WTC11 (cell line): Measurements from ENCODE around the gene FUNDC2. TPM values are rescaled to one million over a fixed set of nuclear protein-coding genes. Genes with fewer than 3 reads are reported as not detected.

ENCODE experiments used
- ATAC-seq: fragments of 200-7000 bp; cut with Tn5 transposase; 2 replicates; pipeline ENCODE4 v1.10.0; 2021; ENCODE audit warnings: mild to moderate bottlenecking, moderate library complexity
- CTCF ChIA-PET: fragments of 300-600 bp; sonication (Branson Sonifier 250); formaldehyde crosslinking; loops from one replicate; lab custom pipeline; 2021; ENCODE audit warnings: antibody characterized with exemption; lab: Charles Lee
- POLR2A ChIA-PET: fragments of 350-600 bp; sonication (Branson Sonifier 250); formaldehyde crosslinking; loops from one replicate; lab custom pipeline; 2021; ENCODE audit warnings: antibody characterized with exemption; lab: Charles Lee
- DNase-seq: peaks from one replicate; pipeline ENCODE4 v3.0.0; 2021; ENCODE audit warnings: low spot score
- H3K27ac Mint-ChIP-seq: 2 replicates; pipeline ENCODE4 v1.8.0; 2021; ENCODE audit warnings: mixed read lengths
- H3K27me3 Mint-ChIP-seq: 2 replicates; pipeline ENCODE4 v1.8.0; 2021; ENCODE audit warnings: low read depth, mild to moderate bottlenecking, moderate library complexity, mixed read lengths
- H3K36me3 Mint-ChIP-seq: 2 replicates; pipeline ENCODE4 v1.8.0; 2021; ENCODE audit warnings: mixed read lengths
- H3K4me1 Mint-ChIP-seq: 2 replicates; pipeline ENCODE4 v1.8.0; 2022; ENCODE audit warnings: mixed read lengths
- H3K4me3 Mint-ChIP-seq: 2 replicates; pipeline ENCODE4 v1.8.0; 2021; ENCODE audit warnings: mild to moderate bottlenecking, moderate library complexity, mixed read lengths
- H3K9me3 Mint-ChIP-seq: 2 replicates; pipeline ENCODE4 v1.8.0; 2021; ENCODE audit warnings: mixed read lengths
- CREB1 ChIP-seq: sonication (generic); formaldehyde crosslinking; IDR thresholded peaks from 2 replicates; pipeline ENCODE4 v1.8.0; 2023; ENCODE audit warnings: mild to moderate bottlenecking, missing genetic modification reagents
- ESRRA ChIP-seq: sonication (generic); formaldehyde crosslinking; IDR thresholded peaks from 2 replicates; pipeline ENCODE4 v1.8.1; 2022; ENCODE audit warnings: mild to moderate bottlenecking, missing genetic modification reagents, borderline replicate concordance
- FOXJ3 ChIP-seq: sonication (generic); formaldehyde crosslinking; IDR thresholded peaks from 2 replicates; pipeline ENCODE4 v1.9.0; 2021; ENCODE audit warnings: missing genetic modification reagents, mild to moderate bottlenecking, borderline replicate concordance
- FOXK1 ChIP-seq: sonication (generic); formaldehyde crosslinking; IDR thresholded peaks from 2 replicates; pipeline ENCODE4 v1.8.0; 2022; ENCODE audit warnings: mild to moderate bottlenecking, moderate library complexity, missing genetic modification reagents
- GABPB1 ChIP-seq: sonication (generic); formaldehyde crosslinking; IDR thresholded peaks from 2 replicates; pipeline ENCODE4 v1.8.1; 2023; ENCODE audit warnings: mild to moderate bottlenecking, missing genetic modification reagents
- GTF2I ChIP-seq: fragments of 250-450 bp; sonication (Bioruptor Pico); conservative IDR thresholded peaks from 2 replicates; pipeline ENCODE4 v1.4.0; 2021; ENCODE audit warnings: mild to moderate bottlenecking
- JUN ChIP-seq: sonication (generic); formaldehyde crosslinking; IDR thresholded peaks from 2 replicates; pipeline ENCODE4 v1.8.0; 2023; ENCODE audit warnings: mild to moderate bottlenecking, missing genetic modification reagents
- MXD4 ChIP-seq: fragments of 250-450 bp; sonication (Bioruptor Pico); IDR thresholded peaks from 2 replicates; pipeline ENCODE4 v1.8.0; 2021; ENCODE audit warnings: mild to moderate bottlenecking, moderate library complexity, borderline replicate concordance
- NFATC4 ChIP-seq: fragments of 250-450 bp; sonication (Bioruptor Pico); IDR thresholded peaks from 2 replicates; pipeline ENCODE4 v1.9.0; 2021; ENCODE audit warnings: mild to moderate bottlenecking
- NFE2L1 ChIP-seq: sonication (generic); formaldehyde crosslinking; IDR thresholded peaks from 2 replicates; pipeline ENCODE4 v1.8.1; 2023; ENCODE audit warnings: missing genetic modification reagents
- NFYB ChIP-seq: sonication (generic); formaldehyde crosslinking; conservative IDR thresholded peaks from 2 replicates; pipeline ENCODE4 v1.8.0; 2022; ENCODE audit warnings: low read depth, missing genetic modification reagents
- RORB ChIP-seq: fragments of 250-450 bp; sonication (Bioruptor Pico); IDR thresholded peaks from 2 replicates; pipeline ENCODE4 v1.9.0; 2021; ENCODE audit warnings: mild to moderate bottlenecking
- SOX15 ChIP-seq: fragments of 250-450 bp; sonication (Bioruptor Pico); IDR thresholded peaks from 2 replicates; pipeline ENCODE4 v1.9.0; 2021; ENCODE audit warnings: mild to moderate bottlenecking
- SP1 ChIP-seq: sonication (generic); formaldehyde crosslinking; conservative IDR thresholded peaks from 2 replicates; pipeline ENCODE4 v1.8.1; 2022; ENCODE audit warnings: missing genetic modification reagents
- TEAD4 ChIP-seq: sonication (generic); formaldehyde crosslinking; IDR thresholded peaks from 2 replicates; pipeline ENCODE4 v1.8.0; 2022; ENCODE audit warnings: mild to moderate bottlenecking, missing genetic modification reagents
- ZNF138 ChIP-seq: sonication (generic); formaldehyde crosslinking; conservative IDR thresholded peaks from 2 replicates; pipeline ENCODE4 v1.8.1; 2022; ENCODE audit warnings: mild to moderate bottlenecking, moderate library complexity, missing genetic modification reagents
- ZNF396 ChIP-seq: fragments of 250-450 bp; sonication (Bioruptor Pico); IDR thresholded peaks from 2 replicates; pipeline ENCODE4 v1.8.0; 2021; ENCODE audit warnings: mild to moderate bottlenecking, moderate library complexity, borderline replicate concordance
- total RNA-seq: library from RNA; stranded (reverse); gene quantifications from 3 replicates; pipeline ENCODE4 v1.2.3, GENCODE V29; 2021
- TF ChIP-seq, protein P1 (sequence below): fragments of 250-450 bp; sonication (Bioruptor Pico); IDR thresholded peaks from 2 replicates; pipeline ENCODE4 v2.1.2; 2022; ENCODE audit warnings: mild to moderate bottlenecking, moderate library complexity
- TF ChIP-seq, protein P2 (sequence below): sonication (generic); formaldehyde crosslinking; IDR thresholded peaks from 2 replicates; pipeline ENCODE4 v1.8.1; 2023; ENCODE audit warnings: mild to moderate bottlenecking, moderate library complexity, missing genetic modification reagents
- TF ChIP-seq, protein P3 (sequence below): fragments of 250-450 bp; sonication (Bioruptor Pico); IDR thresholded peaks from 2 replicates; pipeline ENCODE4 v1.8.0; 2021; ENCODE audit warnings: mild to moderate bottlenecking
- TF ChIP-seq, protein P4 (sequence below): sonication (generic); formaldehyde crosslinking; IDR thresholded peaks from 2 replicates; pipeline ENCODE4 v1.8.1; 2023; ENCODE audit warnings: mild to moderate bottlenecking, missing genetic modification reagents, moderate library complexity
- TF ChIP-seq, protein P5 (sequence below): fragments of 250-450 bp; sonication (Bioruptor Pico); IDR thresholded peaks from 2 replicates; pipeline ENCODE4 v1.9.0; 2021; ENCODE audit warnings: mild to moderate bottlenecking
- TF ChIP-seq, protein P6 (sequence below): fragments of 250-450 bp; sonication (Bioruptor Pico); IDR thresholded peaks from 2 replicates; pipeline ENCODE4 v1.9.0; 2021; ENCODE audit warnings: mild to moderate bottlenecking, borderline replicate concordance
- TF ChIP-seq, protein P7 (sequence below): sonication (generic); formaldehyde crosslinking; IDR thresholded peaks from 2 replicates; pipeline ENCODE4 v1.8.0; 2022; ENCODE audit warnings: mild to moderate bottlenecking, missing genetic modification reagents

Gene FUNDC2
- total RNA-seq, 1 experiment from 2014 or later: 60.7 TPM

DNA sequence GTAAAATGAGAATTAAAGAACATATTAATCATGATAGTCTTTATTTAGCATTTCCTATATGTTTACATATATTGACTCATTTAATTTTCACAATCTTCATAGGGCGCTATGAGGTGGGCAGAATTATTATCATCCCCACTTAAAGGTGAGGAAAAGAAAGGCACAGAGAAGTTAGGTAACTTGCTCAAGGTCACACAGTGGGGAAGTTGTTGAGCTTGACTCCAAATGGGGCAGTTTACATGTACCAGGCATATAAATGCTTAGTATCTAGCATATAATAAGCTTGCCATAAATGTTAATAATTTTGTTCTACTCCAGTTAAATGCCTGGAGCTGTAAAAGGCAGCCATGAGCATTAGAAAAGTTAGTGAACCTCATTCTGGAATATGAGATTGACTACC is 42.8 kb downstream of the FUNDC2 start:
- Mint-ChIP-seq H3K4me3 (peak overlapping the region; percentile 83), H3K9me3 (no peaks in the 10 kb centered on the region)
- TF ChIP-seq, protein P1, sequence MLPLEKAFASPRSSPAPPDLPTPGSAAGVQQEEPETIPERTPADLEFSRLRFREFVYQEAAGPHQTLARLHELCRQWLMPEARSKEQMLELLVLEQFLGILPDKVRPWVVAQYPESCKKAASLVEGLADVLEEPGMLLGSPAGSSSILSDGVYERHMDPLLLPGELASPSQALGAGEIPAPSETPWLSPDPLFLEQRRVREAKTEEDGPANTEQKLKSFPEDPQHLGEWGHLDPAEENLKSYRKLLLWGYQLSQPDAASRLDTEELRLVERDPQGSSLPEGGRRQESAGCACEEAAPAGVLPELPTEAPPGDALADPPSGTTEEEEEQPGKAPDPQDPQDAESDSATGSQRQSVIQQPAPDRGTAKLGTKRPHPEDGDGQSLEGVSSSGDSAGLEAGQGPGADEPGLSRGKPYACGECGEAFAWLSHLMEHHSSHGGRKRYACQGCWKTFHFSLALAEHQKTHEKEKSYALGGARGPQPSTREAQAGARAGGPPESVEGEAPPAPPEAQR (CRISPR knock-in tag): no peak
- TF ChIP-seq, protein P2, sequence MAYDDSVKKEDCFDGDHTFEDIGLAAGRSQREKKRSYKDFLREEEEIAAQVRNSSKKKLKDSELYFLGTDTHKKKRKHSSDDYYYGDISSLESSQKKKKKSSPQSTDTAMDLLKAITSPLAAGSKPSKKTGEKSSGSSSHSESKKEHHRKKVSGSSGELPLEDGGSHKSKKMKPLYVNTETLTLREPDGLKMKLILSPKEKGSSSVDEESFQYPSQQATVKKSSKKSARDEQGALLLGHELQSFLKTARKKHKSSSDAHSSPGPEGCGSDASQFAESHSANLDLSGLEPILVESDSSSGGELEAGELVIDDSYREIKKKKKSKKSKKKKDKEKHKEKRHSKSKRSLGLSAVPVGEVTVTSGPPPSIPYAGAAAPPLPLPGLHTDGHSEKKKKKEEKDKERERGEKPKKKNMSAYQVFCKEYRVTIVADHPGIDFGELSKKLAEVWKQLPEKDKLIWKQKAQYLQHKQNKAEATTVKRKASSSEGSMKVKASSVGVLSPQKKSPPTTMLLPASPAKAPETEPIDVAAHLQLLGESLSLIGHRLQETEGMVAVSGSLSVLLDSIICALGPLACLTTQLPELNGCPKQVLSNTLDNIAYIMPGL (CRISPR knock-in tag): no peak
- TF ChIP-seq ZNF138 (CRISPR knock-in tag) (no peak), MXD4 (CRISPR knock-in tag) (no peak), SOX15 (CRISPR knock-in tag) (no peak), RORB (CRISPR knock-in tag) (no peak), ZNF396 (CRISPR knock-in tag) (no peak)
- TF ChIP-seq, all 79 proteins: peak for 0
- POLR2A ChIA-PET: no interaction called here
- H3K36me3 Mint-ChIP-seq: peaks cover 17% of the 10 kb centered on the region
- DNase-seq (no peak), ATAC-seq (no peak)
- no peak overlapping the region for H3K27ac Mint-ChIP-seq
- CTCF ChIA-PET: no interaction called here
- no peaks in the 10 kb centered on the region for H3K27me3 Mint-ChIP-seq
- H3K4me1 Mint-ChIP-seq: peaks cover 17% of the 10 kb centered on the region

DNA sequence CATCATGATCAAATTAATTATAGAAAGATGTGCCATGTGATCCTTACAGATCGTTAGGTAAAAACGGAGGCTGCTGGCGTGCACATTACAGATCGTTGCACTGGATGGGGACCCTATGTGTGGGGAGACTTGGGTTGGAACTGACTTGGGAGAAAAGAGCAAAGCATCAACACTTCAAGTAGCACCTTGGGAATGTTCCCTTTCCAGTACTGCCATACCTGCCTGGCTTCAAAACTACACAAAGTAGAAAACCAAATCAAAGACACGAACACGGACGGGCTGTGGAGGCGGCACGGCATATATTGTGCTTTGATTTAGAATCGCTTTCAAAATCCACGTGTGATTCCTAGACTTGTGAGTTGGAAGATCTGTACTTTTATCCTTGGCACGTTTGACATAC is 43.4 kb downstream of the FUNDC2 start:
- Mint-ChIP-seq H3K27ac (peak overlapping the region; percentile 78), H3K27me3 (no peaks in the 10 kb centered on the region), H3K9me3 (no peaks in the 10 kb centered on the region), H3K4me3 (peak overlapping the region; percentile 83), H3K4me1 (peaks cover 17% of the 10 kb centered on the region), H3K36me3 (peaks cover 17% of the 10 kb centered on the region)
- ChIA-PET POLR2A (no interaction called here), CTCF (no interaction called here)
- DNase-seq (no peak), ATAC-seq (no peak)
- TF ChIP-seq FOXJ3: no peak
- no peak for TF ChIP-seq SP1 (CRISPR knock-in tag)
- TF ChIP-seq ESRRA: no peak
- no peak for TF ChIP-seq MXD4 (CRISPR knock-in tag)
- TF ChIP-seq, protein P3, sequence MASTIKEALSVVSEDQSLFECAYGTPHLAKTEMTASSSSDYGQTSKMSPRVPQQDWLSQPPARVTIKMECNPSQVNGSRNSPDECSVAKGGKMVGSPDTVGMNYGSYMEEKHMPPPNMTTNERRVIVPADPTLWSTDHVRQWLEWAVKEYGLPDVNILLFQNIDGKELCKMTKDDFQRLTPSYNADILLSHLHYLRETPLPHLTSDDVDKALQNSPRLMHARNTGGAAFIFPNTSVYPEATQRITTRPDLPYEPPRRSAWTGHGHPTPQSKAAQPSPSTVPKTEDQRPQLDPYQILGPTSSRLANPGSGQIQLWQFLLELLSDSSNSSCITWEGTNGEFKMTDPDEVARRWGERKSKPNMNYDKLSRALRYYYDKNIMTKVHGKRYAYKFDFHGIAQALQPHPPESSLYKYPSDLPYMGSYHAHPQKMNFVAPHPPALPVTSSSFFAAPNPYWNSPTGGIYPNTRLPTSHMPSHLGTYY (CRISPR knock-in tag): no peak
- no peak for TF ChIP-seq GABPB1 (CRISPR knock-in tag)
- no peak for TF ChIP-seq NFATC4 (CRISPR knock-in tag)
- no peak for TF ChIP-seq TEAD4 (CRISPR knock-in tag)
- TF ChIP-seq, protein P4, sequence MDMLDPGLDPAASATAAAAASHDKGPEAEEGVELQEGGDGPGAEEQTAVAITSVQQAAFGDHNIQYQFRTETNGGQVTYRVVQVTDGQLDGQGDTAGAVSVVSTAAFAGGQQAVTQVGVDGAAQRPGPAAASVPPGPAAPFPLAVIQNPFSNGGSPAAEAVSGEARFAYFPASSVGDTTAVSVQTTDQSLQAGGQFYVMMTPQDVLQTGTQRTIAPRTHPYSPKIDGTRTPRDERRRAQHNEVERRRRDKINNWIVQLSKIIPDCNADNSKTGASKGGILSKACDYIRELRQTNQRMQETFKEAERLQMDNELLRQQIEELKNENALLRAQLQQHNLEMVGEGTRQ (CRISPR knock-in tag): no peak
- no peak for TF ChIP-seq FOXK1 (CRISPR knock-in tag)
- TF ChIP-seq, protein P5, sequence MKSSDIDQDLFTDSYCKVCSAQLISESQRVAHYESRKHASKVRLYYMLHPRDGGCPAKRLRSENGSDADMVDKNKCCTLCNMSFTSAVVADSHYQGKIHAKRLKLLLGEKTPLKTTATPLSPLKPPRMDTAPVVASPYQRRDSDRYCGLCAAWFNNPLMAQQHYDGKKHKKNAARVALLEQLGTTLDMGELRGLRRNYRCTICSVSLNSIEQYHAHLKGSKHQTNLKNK (CRISPR knock-in tag): no peak
- TF ChIP-seq, protein P6, sequence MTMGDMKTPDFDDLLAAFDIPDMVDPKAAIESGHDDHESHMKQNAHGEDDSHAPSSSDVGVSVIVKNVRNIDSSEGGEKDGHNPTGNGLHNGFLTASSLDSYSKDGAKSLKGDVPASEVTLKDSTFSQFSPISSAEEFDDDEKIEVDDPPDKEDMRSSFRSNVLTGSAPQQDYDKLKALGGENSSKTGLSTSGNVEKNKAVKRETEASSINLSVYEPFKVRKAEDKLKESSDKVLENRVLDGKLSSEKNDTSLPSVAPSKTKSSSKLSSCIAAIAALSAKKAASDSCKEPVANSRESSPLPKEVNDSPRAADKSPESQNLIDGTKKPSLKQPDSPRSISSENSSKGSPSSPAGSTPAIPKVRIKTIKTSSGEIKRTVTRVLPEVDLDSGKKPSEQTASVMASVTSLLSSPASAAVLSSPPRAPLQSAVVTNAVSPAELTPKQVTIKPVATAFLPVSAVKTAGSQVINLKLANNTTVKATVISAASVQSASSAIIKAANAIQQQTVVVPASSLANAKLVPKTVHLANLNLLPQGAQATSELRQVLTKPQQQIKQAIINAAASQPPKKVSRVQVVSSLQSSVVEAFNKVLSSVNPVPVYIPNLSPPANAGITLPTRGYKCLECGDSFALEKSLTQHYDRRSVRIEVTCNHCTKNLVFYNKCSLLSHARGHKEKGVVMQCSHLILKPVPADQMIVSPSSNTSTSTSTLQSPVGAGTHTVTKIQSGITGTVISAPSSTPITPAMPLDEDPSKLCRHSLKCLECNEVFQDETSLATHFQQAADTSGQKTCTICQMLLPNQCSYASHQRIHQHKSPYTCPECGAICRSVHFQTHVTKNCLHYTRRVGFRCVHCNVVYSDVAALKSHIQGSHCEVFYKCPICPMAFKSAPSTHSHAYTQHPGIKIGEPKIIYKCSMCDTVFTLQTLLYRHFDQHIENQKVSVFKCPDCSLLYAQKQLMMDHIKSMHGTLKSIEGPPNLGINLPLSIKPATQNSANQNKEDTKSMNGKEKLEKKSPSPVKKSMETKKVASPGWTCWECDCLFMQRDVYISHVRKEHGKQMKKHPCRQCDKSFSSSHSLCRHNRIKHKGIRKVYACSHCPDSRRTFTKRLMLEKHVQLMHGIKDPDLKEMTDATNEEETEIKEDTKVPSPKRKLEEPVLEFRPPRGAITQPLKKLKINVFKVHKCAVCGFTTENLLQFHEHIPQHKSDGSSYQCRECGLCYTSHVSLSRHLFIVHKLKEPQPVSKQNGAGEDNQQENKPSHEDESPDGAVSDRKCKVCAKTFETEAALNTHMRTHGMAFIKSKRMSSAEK: no peak
- no peak for TF ChIP-seq GTF2I (CRISPR knock-in tag)
- no peak for TF ChIP-seq NFE2L1 (CRISPR knock-in tag)
- TF ChIP-seq, protein P7, sequence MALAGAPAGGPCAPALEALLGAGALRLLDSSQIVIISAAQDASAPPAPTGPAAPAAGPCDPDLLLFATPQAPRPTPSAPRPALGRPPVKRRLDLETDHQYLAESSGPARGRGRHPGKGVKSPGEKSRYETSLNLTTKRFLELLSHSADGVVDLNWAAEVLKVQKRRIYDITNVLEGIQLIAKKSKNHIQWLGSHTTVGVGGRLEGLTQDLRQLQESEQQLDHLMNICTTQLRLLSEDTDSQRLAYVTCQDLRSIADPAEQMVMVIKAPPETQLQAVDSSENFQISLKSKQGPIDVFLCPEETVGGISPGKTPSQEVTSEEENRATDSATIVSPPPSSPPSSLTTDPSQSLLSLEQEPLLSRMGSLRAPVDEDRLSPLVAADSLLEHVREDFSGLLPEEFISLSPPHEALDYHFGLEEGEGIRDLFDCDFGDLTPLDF (CRISPR knock-in tag): no peak
- no peak for TF ChIP-seq SOX15 (CRISPR knock-in tag)
- no peak for TF ChIP-seq CREB1
- TF ChIP-seq NFYB (CRISPR knock-in tag): no peak
- no peak for TF ChIP-seq JUN
